ENCODE measurements around the gene DEF6.

Gene DEF6

DNA sequence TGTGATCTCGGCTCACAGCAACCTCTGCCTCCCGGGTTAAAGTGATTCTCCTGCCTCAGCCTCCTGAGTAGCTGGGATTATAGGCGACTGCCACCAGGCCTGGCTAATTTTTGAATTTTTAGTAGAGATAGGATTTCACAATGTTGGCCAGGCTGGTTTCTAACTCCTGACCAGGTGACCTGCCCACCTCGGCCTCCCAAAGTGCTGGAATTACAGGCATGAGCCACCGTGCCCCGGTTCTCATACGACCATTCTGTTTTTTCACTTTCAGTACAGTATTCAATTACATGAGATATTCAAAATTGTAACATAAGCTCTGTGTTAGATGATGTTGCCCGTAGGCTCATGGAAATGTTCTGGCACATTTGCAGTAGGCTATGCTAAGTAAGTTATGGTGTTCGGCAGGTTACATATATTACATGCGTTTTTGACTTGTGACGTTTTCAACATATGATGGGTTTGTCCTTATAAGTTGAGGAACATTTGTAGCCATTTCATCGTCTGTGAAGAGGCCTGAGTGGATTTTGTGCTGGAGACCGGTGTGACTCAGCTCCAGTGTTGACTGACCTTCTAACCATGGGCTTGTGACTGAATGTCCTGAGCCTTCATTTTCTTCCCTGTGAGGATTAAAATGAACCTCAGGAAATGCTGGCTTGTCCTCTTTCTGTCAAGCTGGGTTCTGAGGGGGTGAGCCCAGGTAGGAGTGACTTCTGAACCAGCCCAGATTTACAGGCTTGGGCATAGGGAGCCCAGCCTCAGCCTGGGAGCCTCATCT is 56.9 kb downstream of the DEF6 start:
- no peak for DNase-seq

DNA sequence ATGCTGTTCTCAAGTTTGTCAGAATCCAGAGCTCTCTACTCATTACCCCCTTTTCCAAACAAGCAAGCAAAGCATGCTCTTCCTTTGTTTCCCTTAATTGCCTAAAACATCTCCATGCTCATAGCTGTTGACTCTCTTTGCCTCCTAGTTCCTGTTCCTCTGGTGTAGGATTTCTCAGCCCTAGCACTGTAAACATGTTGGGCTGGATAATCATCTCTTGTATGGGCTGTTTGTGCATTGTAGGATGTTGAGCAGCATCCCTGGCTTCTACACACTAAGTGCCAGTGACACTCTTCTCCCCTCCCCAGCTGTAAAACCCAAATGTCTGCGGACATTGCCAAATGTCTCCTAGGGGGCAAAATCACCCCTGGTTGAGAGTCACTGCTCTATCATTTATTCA is 58.8 kb downstream of the DEF6 start:
- no peak for DNase-seq

DNA sequence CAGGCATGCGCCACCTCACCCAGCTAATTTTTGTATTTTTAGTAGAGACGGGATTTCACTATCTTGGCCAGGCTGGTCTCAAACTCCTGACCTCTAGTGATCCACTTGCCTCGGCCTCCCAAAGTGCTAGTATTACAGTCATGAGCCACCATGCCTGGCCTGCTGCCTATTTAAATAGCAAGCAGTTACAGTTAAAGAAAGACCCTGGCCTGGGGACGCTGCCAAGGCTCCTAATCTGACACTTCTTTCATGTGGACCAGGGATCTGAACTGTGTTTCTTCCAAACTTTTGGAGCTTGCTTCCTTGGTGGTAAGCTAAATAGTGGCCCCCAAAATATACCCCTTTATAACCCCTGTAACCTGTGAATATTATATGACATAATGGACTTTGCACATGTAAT is 60.1 kb downstream of the DEF6 start:
- no peak for DNase-seq

DNA sequence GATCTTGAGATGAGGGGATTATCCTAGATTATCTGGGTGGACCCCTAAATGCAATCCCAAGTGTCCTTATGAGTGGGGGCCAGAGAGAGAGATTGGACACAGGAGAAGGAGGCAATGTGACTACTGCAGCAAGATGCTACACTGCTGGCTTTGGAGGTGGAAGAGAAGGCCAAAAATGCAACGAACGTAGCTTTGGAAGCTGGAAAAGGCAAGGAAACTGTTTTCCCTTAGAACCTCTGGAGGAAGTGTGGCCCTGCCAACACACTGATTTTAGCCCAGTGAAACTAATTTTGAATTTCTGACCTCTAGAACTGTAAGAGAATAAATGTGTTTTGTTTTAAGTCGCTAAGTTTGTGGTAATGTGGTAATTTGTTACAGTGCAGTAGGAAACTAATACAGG is 60.5 kb downstream of the DEF6 start:
- DNase-seq, result no peak

DNA sequence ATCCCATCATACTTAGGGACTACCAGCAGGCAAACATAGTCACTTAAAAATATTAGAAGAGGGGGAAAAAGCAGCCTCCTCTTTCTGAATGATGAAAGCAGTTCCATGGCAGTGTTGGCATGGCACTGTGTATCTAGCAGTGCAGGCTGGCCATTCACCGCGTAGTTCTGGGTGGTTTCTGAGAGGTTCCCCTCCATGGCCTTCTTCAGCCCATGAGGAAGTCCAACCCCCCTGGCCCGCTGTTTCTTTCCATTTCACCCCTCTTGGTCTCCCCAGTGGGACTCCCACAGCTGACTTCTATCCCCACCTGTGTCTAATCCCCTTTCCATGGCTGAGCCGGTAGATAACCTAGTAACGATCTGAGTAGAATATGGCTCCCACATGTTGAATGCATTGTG is 61.7 kb downstream of the DEF6 start:
- DNase-seq, result no peak

DNA sequence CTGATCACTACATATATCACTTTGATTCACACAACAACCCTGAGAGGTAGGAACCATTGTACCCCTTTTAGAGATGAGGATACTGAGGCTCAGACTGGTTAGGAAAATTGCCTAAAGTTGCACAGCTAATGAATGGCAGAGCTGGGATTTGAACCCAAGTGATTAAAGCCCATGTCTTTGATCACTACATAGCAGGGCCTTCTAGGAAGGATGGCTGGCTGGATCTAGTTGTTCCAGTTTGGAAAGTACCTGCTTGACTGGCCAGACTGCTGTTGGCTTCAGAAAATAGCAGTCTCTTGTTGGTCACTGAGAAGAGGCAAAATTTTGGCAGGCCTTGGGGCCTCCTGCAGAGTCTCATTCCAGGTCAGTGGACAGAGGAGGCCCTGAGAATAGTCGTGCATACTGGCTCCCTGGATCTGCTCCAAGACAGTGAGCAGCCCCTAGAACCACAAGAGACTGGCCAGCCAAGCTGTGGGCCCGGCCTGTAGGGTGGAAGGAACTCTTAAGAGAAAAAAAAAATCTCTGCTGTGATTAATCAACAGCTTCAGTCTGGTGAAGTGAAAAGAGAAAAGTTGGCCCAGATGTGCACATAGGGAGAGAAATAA is 62.2 kb downstream of the DEF6 start:
- DNase-seq, result no peak

DNA sequence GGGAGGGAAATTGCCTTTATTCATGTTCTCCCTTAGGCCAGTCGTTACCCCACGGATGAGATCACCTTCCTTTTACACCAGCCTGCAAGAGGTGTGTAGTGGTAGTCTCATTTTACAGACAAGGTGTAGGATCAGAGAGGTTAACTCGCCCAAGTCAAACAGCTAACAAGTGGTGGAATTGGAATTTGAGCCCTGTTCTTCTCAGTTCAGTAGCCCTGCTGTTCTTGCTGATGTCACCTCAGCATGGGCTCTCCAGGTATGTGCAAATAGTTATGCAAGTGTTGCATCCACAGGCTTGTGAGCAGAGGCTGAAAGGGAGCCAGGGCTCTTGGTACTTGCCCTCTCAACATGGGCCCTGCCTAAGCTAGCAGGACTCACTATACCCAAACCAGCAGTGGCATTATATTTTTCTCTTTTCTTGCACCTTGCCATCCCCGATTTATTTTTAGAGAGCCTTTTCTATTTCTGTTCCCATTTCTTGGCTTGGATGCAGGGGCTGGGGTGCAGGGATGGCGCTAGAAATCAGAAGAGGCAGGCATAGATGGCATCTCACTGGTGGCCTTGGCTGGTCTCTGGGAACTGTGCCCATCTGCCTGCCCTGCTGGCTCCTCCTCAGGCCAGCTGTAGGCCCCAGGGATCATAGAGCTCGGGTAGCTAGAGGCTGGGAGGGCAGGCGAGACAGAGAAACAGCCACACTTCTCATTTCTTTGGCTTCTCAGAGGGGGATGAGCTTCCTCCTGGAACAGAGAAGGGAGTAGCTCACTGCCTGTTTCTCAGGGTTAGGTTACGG is 62.9 kb downstream of the DEF6 start:
- peak; percentile 33 for DNase-seq

DNA sequence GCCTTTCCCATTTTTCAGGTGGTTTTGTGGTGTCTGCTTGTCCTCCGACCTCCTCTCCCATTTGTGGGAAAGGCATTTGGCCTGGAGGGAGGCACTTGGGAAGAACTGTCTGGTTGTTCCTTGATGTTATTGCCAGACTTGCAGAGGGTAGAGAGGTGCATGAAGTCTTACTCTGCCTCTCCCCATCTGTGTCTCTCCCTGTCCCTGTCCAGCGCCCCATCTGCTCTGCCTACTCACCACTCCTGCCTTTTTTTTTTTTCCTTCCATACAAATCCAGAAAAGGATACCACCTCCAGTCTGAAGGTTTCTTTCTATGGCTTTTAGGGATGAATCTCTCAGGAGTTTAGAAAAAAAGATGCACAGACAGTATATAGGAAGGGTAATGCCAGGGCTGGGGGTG is 64.6 kb downstream of the DEF6 start:
- DNase-seq, result no peak

DNA sequence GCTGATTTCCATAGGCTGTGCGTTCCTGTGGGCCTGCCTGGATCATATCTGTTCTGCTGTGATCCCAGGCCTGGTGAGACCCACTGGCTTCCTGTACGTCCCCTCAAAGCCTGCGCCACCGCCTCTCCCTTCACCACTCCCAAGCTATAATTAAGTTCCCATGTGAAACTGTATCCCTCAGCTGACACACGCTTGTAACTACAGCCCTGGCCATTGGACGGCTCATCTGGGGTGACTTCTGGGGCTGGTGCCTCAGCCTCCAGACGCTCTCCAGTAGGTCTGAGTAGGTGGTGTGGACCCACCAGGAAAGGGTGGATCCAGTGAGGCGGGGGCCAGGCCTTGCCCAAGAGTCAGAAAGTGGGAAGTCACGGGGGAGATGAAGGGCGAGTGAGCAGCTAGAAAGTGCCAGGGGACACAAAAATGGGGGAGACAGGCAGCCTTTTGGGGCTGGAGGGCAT is 65.7 kb downstream of the DEF6 start:
- DNase-seq, result no peak

DNA sequence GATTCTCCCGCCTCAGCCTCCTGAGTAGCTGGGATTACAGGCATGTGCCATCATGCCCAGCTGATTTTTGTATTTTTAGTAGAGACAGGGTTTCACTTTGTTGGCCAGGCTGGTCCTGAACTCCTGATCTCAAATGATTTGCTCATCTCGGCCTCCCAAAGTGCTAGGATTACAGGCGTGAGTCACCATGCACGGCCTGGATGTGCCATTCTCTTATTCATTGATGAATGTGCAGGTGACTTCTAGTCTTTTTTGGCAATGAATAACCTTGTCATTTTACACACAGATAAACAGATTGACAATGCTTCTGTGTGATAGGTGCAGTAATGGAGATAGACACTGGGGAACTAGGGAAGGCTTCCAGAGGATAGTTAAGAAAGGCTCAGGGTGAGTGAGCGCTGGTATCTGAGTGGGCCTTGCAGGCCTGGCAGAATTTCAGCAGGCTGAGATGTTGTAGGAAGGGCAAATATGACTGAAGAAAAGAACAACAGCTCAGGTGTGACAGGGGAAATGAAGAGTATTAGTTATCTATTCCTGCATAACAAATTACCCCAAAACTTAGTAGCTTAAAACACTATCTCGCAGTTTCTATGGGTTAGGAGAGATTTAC is 68.1 kb downstream of the DEF6 start:
- DNase-seq, result no peak

DNA sequence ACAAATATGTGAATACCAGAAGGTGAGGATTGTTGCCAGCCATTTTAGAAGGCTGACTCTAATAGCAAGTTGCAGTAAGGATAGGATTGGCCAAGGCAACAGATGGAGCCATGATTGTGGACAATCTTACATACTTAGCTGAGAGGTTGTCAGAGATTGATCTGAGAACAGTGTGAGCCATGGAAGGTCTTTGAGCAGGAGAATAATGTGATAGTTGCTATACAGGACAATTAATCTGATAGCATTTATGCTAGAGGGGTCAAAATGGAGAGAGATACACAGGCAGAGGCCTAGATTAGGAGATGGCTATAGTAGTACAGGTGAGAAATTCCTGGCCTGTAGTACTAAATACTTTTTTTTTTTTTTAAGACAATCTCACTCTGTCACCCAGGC is 68.6 kb downstream of the DEF6 start:
- no peak for DNase-seq

DNA sequence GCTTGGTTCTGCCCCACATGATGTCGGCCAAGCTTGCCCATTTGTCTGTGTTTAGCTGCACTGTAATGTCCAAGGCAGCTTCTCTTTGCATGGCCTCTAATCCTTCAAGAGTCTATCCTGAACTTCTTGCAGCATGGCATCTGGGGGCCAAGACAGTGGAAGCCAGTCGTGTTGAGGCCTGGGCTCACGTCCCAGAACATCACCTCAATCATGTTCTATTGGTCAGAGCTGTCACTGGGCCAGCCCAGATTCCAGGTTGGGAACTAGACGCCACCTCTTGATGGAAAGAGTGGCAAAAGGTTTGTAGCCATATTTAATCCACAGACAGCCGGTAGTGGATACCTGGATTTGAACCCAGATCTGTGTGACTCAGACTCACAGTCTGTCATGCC is 70.0 kb downstream of the DEF6 start:
- DNase-seq, result no peak

DNA sequence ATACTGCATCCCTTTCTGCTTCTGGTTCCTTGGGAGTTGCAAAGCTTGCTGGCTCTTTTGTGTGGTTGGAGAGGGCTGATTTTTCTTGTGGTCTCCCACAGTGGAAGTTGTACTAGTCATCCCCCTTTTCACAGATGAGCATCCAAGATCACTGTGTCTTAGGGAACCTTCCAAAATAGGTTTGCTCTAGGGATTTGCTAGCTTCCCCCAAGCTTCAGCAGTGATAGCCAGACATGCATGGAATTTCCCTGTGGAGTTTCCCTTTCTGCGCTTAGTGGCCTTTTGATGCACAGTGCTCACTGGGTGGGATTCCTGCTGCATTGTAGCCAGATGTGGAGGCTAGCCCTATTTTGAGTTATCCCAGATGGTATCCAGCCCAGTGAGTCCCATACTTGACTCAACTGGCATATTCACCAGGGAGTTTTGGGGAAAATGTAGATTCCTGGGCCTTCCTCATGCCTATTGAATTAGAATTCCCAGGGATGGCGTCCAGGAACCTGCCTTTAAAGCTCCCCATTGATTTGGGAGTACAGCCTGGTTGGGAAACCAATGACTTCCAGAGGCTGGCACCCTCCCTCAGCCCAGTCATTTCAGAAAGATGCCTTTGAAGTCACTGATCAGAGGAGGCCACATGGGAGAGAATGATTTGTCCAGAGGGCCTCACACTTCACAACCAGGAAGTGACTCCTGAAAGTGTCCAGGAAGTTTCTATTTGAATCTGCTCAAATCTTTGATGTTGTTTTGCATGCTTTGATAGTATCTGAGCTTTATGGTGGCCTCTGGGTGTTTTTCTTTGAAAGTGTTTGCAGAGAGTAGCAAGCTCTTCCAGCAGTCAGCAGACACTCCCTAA is 70.6 kb downstream of the DEF6 start:
- DNase-seq, result peak; percentile 49

DNA sequence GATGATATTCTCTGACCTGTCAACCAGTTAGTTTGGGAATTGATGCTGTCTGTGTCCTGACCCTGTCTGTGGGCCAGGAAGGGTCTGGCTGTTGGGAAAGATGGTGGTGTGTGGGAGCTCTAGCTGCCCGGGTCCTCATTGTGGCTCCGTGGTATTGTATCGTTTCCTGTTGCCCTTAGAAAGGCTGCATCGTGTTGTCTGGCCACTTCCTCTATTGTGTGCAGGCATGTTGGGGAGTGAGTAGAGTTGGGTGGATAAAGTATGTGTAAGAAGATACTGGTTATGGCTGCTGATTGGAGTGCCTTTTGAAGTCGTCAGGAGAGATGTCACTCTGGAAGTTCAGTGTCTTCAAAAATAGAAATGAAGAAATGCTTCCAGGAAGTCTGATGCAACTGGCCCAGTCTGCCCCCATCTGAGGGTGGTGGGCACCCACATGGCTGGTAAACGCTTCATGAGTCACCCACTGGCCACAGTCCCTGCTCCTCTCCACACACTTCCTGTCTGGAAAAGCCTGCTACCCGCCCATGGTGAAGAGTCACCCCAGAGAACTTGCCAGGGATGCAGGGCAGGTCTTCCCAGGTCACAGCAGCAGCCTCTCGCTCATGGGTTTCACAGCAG is 72.6 kb downstream of the DEF6 start:
- DNase-seq, result peak; percentile 31

DNA sequence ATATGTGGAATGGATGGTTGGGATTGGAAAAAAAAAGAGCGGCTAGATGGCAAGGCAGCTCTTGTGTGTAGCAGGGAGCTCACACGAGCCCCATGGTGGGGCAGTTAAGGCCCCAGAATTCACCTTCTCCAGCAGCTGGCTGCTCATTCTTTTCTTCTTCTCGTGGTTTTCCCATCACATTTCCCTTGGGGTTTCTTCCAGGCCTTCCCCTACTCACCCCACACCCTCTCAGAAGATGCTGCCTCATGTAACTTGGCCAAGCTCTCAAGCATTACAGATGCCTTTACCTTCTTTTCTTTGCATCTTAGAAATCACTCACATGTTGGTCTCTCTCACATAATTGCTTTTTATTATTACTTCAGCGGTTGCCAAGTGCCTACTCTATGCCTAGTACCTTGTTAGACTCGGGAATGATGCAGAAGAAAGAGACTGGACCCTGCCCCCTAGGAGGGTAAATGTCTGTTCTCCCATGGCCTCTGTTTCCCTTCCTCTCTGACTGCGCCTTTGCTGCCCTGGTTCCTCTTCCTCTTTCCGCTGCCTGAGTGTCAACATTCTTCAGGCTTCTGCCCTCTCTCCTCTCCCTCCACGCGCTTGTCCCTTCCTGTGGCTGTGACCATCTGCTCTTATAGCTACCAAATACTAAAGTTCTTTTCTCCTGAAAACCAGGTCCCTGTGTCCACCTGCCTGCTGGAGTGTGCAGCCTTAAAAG is 73.3 kb downstream of the DEF6 start:
- no peak for DNase-seq

Data from DMS53 (cell line).